GM10847 (cell line): ENCODE measurements around the gene SLC66A2.

Experiments
- POLR2A ChIP-seq: IDR thresholded peaks from 2 replicates; pipeline ENCODE4 v1.6.1; 2011; ENCODE audit not compliant: insufficient read length; ENCODE audit errors: extremely low read depth

The SLC66A2 gene

GRCh38 chr18:79869591-79870300 is 81.7 kb downstream of the SLC66A2 start:
- TF ChIP-seq POLR2A: no peak

GRCh38 chr18:79868811-79869541 is 82.5 kb downstream of the SLC66A2 start:
- no peak for TF ChIP-seq POLR2A

- no peak for TF ChIP-seq POLR2A
Observed at GRCh38 chr18:79868168-79868784, 83.2 kb downstream of the SLC66A2 start.

- TF ChIP-seq POLR2A: no peak
Observed at GRCh38 chr18:79867666-79868065, 83.8 kb downstream of the SLC66A2 start.

GRCh38 chr18:79866889-79867574 is 84.4 kb downstream of the SLC66A2 start:
- TF ChIP-seq POLR2A: no peak

GRCh38 chr18:79864006-79864725 is 87.3 kb downstream of the SLC66A2 start:
- TF ChIP-seq POLR2A: no peak

GRCh38 chr18:79863161-79864005 is 88.1 kb downstream of the SLC66A2 start:
- no peak for TF ChIP-seq POLR2A

- TF ChIP-seq POLR2A: no peak
Observed at GRCh38 chr18:79862562-79862961, 88.9 kb downstream of the SLC66A2 start.

GRCh38 chr18:79861687-79862086 is 89.8 kb downstream of the SLC66A2 start:
- TF ChIP-seq POLR2A: no peak

- TF ChIP-seq POLR2A: no peak
Observed at GRCh38 chr18:79859314-79859713, 92.1 kb downstream of the SLC66A2 start.

- no peak for TF ChIP-seq POLR2A
Observed at GRCh38 chr18:79857082-79857671, 94.3 kb downstream of the SLC66A2 start.

GRCh38 chr18:79856119-79857007 is 95.1 kb downstream of the SLC66A2 start:
- no peak for TF ChIP-seq POLR2A
